SU-DHL-6 (cell line): ENCODE measurements around the gene HBG2.

ENCODE experiments used
- H2AFZ ChIP-seq: fragments of 200-600 bp; sonication (generic); 2 replicates; pipeline ENCODE4 v1.6.1; 2014; ENCODE audit warnings: low read depth, mild to moderate bottlenecking, moderate library complexity, mixed read lengths, antibody characterized with exemption, low read length; ENCODE audit not compliant: severe bottlenecking
- H3F3A ChIP-seq: fragments of 200-600 bp; shearing (Covaris generic); 2 replicates; pipeline ENCODE4 v1.6.0; 2016; ENCODE audit warnings: antibody characterized with exemption, mild to moderate bottlenecking; ENCODE audit not compliant: insufficient read depth
- H3K27ac ChIP-seq: fragments of 200-600 bp; sonication (generic); 2 replicates; pipeline ENCODE4 v1.5.1; 2016; ENCODE audit warnings: low read depth, mild to moderate bottlenecking, low read length, moderate library complexity, mixed read lengths
- H3K27me3 ChIP-seq: fragments of 200-600 bp; sonication (generic), shearing (Covaris generic); 2 replicates; pipeline ENCODE4 v1.6.0; 2014; ENCODE audit warnings: mild to moderate bottlenecking, low read length
- H3K36me3 ChIP-seq: fragments of 200-600 bp; sonication (generic); 2 replicates; pipeline ENCODE4 v1.6.1; 2014; ENCODE audit warnings: mild to moderate bottlenecking, low read length, mixed read lengths
- H3K4me2 ChIP-seq: fragments of 300-600, 200-600 bp; shearing (Covaris generic), sonication (generic); 2 replicates; pipeline ENCODE4 v1.6.0; 2014; ENCODE audit warnings: low read length, low read depth, mild to moderate bottlenecking; ENCODE audit not compliant: poor library complexity, severe bottlenecking
- H3K4me3 ChIP-seq: fragments of 200-600 bp; sonication (generic); 2 replicates; pipeline ENCODE4 v1.5.1; 2014; ENCODE audit warnings: antibody characterized with exemption, low read length, mild to moderate bottlenecking, mixed read lengths; ENCODE audit not compliant: insufficient read depth, poor library complexity, severe bottlenecking
- H3K79me2 ChIP-seq: fragments of 200-600 bp; sonication (generic); 2 replicates; pipeline ENCODE4 v1.6.1; 2014; ENCODE audit warnings: mild to moderate bottlenecking, low read length, moderate library complexity; ENCODE audit not compliant: insufficient read depth
- H3K9ac ChIP-seq: fragments of 200-600 bp; sonication (generic); 2 replicates; pipeline ENCODE4 v1.7.0; 2014; ENCODE audit warnings: mild to moderate bottlenecking, low read length
- H3K9me2 ChIP-seq: fragments of 200-600 bp; sonication (generic); replicated peaks from 2 replicates; pipeline ENCODE4 v1.6.1; 2014; ENCODE audit warnings: low read length; ENCODE audit not compliant: insufficient read depth
- H3K9me3 ChIP-seq: fragments of 200-600 bp; sonication (generic); 2 replicates; pipeline ENCODE4 v1.6.1; 2014; ENCODE audit warnings: low read length, mixed read lengths; ENCODE audit not compliant: insufficient read depth
- H4K20me1 ChIP-seq: fragments of 200-600 bp; sonication (generic); 2 replicates; pipeline ENCODE4 v1.6.1; 2014; ENCODE audit warnings: low read depth, mild to moderate bottlenecking, antibody characterized with exemption, low read length, moderate library complexity, mixed read lengths
- CTCF ChIP-seq: fragments of 200-600 bp; sonication (generic); IDR thresholded peaks from one replicate; pipeline ENCODE4 v1.5.1; 2017; ENCODE audit warnings: antibody characterized with exemption, mild to moderate bottlenecking, low read length, moderate library complexity; ENCODE audit not compliant: insufficient read depth, poor library complexity, severe bottlenecking
- EZH2phosphoT487 ChIP-seq: fragments of 200-600 bp; sonication (generic), shearing (Covaris generic); conservative IDR thresholded peaks from 2 replicates; pipeline ENCODE4 v1.6.1; 2018; ENCODE audit warnings: mild to moderate bottlenecking, antibody characterized with exemption, low read length, moderate library complexity, mixed read lengths

The HBG2 gene

GRCh38 chr11:5243816-5244180 is 10.8 kb downstream of the HBG2 start:
- H2AFZ ChIP-seq, result no peak overlapping the region
- H3K9me2 ChIP-seq, result no peaks in the 10 kb centered on the region
- no peaks in the 10 kb centered on the region for H3K27me3 ChIP-seq
- H3F3A ChIP-seq, result no peaks in the 10 kb centered on the region
- H3K4me3 ChIP-seq, result no peak overlapping the region
- H3K36me3 ChIP-seq, result no peaks in the 10 kb centered on the region
- no peak overlapping the region for H3K4me2 ChIP-seq
- H3K79me2 ChIP-seq, result no peaks in the 10 kb centered on the region
- no peak overlapping the region for H3K9ac ChIP-seq
- H3K9me3 ChIP-seq, result no peaks in the 10 kb centered on the region
- H3K27ac ChIP-seq, result no peak overlapping the region
- H4K20me1 ChIP-seq, result no peaks in the 10 kb centered on the region
- TF ChIP-seq EZH2phosphoT487 (no peak), CTCF (no peak)

GRCh38 chr11:5242933-5243815 is 11.4 kb downstream of the HBG2 start:
- H3K36me3 ChIP-seq, result no peaks in the 10 kb centered on the region
- no peaks in the 10 kb centered on the region for H3K9me3 ChIP-seq
- no peak overlapping the region for H3K4me2 ChIP-seq
- no peaks in the 10 kb centered on the region for H3K27me3 ChIP-seq
- H3K4me3 ChIP-seq, result no peak overlapping the region
- no peak overlapping the region for H3K9ac ChIP-seq
- no peaks in the 10 kb centered on the region for H3K9me2 ChIP-seq
- H3K79me2 ChIP-seq, result no peaks in the 10 kb centered on the region
- H2AFZ ChIP-seq, result no peak overlapping the region
- H3K27ac ChIP-seq, result no peak overlapping the region
- H4K20me1 ChIP-seq, result no peaks in the 10 kb centered on the region
- no peak for TF ChIP-seq CTCF
- TF ChIP-seq EZH2phosphoT487, result no peak
- H3F3A ChIP-seq, result no peaks in the 10 kb centered on the region

GRCh38 chr11:5242208-5242607 is 12.4 kb downstream of the HBG2 start:
- TF ChIP-seq EZH2phosphoT487 (no peak), CTCF (no peak)
- H3K4me2 ChIP-seq, result no peak overlapping the region
- H4K20me1 ChIP-seq, result no peaks in the 10 kb centered on the region
- no peaks in the 10 kb centered on the region for H3K9me2 ChIP-seq
- no peak overlapping the region for H3K9ac ChIP-seq
- no peaks in the 10 kb centered on the region for H3K9me3 ChIP-seq
- H3K36me3 ChIP-seq, result no peaks in the 10 kb centered on the region
- H3K4me3 ChIP-seq, result no peak overlapping the region
- no peaks in the 10 kb centered on the region for H3K27me3 ChIP-seq
- H2AFZ ChIP-seq, result no peak overlapping the region
- no peaks in the 10 kb centered on the region for H3K79me2 ChIP-seq
- H3F3A ChIP-seq, result no peaks in the 10 kb centered on the region
- H3K27ac ChIP-seq, result no peak overlapping the region
